ENCODE results near the gene TCTN1. TPM values are rescaled to one million over a fixed set of nuclear protein-coding genes. Genes with fewer than 3 reads are reported as not detected.
A peak's percentile ranks its signal among the peaks of the same experiment; 100 is the strongest.

Gene TCTN1
- total and polyA plus RNA-seq, 9 of the 15 experiments (the other 6 are each of a cell fraction or from before 2014, with no cell fraction given), result 0.32 to 12.5 (median 4.0) TPM

DNA sequence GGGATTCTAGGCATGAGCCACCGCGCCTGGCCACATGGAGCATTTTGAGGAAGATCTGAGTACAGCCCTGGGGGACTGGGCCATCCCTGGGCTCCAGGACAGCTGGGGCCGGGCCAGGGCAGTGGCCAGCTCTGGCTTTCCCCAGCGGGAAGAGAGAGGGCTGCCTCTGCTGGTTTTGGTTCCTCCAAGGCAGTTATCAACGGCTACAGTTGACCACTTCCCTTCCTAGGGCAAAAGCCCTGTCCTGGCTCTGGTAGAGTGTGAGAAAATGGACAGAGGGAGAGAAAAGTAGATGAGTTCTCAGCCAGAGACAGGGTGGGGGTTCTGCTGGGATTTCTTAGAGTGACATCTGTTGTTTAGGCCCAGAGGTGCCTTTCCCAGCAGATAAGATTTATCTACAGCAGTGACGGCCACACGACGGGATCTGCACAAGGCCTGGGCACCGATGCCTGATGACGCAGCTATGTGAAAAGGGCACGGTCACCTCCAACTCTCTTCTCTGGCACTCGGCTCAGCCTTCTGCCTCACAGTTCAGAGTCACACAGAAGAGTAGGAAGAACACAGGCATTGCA lies 80.5 kb downstream of the TCTN1 start:
- Histone ChIP-seq H3K79me2 (ENCODE audit: control insufficient read depth, insufficient read depth, low read length) (no peaks in the 10 kb centered on the region), H3K27me3 (ENCODE audit: control insufficient read depth in 2 of 2, insufficient read depth in 2 of 2, low read length in 2 of 2) (no peaks in the 10 kb centered on the region), H3K9me1 (ENCODE audit: control insufficient read depth, insufficient read depth, low read length) (no peaks in the 10 kb centered on the region), H3K27ac (ENCODE audit: extremely low read depth, low read depth, low read length) (no peak overlapping the region), H3K4me1 (replicated peaks in 1 of 2; ENCODE audit: control insufficient read depth in 2 of 2, insufficient read depth in 2 of 2, low read length in 2 of 2) (peaks cover 30 to 40% of the 10 kb centered on the region in 2 experiments), H3K4me3 (no peak overlapping the region), H3K4me2 (ENCODE audit: insufficient read depth, low read length) (no peak overlapping the region), H3K9me3 (replicated peaks; ENCODE audit: control insufficient read depth, insufficient read depth, low read depth, low read length) (no peaks in the 10 kb centered on the region), H4K20me1 (replicated peaks; ENCODE audit: control insufficient read depth, insufficient read depth, low read length) (no peaks in the 10 kb centered on the region; the same call in 1 of the 2 replicates), H3K36me3 (ENCODE audit: control insufficient read depth, insufficient read depth, low read length) (no peaks in the 10 kb centered on the region), H2AFZ (ENCODE audit: low read depth, low read length) (peak overlapping the region; percentile 34), H3K9ac (ENCODE audit: insufficient read depth in 1 of 2, low read depth in 2 of 2, low read length in 2 of 2) (peak overlapping the region in 1 of 2 experiments; percentile 83; a peak in 2 of 4 replicates)
- ATAC-seq (no peak), FAIRE-seq (no peak), DNase-seq (ENCODE audit: extremely low read depth in 1 of 4, low spot score in 3 of 4) (peak in 1 of 4 experiments; percentile 37)
- ChIA-PET CTCF (ENCODE audit: low intra/inter-chr PET ratio) (interaction anchor here (0.8 kb wide), 1 partner anchor 191 kb away, joined by 3 read pairs; no protein-coding TSS in a partner anchor), POLR2A (interaction anchor here (0.7 to 0.9 kb wide), 2 partner anchors 15 to 23 kb away, joined by 4 read pairs; no protein-coding TSS in a partner anchor)
- in situ Hi-C loops (cut with MboI), result no loop called here
- WGBS (ENCODE audit: insufficient coverage, low coverage, missing lambda C conversion rate), result 15% methylated on average over 10 of the region's 12 CpGs
- BruUV-seq (replicated peaks), result no TSS peak
- intact Hi-C loops (cut with micrococcal nuclease), result no loop called here
- TF ChIP-seq SAFB2 (IDR thresholded peaks at IDR 0.05; ENCODE audit: borderline replicate concordance, low read depth, low read length, severe bottlenecking) (no peak), ZNF76 (CRISPR knock-in tag; IDR thresholded peaks at IDR 0.05; ENCODE audit: borderline replicate concordance) (no peak), TEAD1 (CRISPR knock-in tag; IDR thresholded peaks at IDR 0.05) (0 out of 4 replicates have a peak, but pooled peaks of 1 of the 2 experiments have one; percentile 54), PML (IDR thresholded peaks at IDR 0.05; ENCODE audit: low read length) (no peak), ZNF146 (CRISPR knock-in tag; IDR thresholded peaks at IDR 0.05; ENCODE audit: unreplicated experiment) (no peak), EP300 (IDR thresholded peaks at IDR 0.05; ENCODE audit: low read length) (peak; percentile 35), SMARCC2 (IDR thresholded peaks at IDR 0.05; ENCODE audit: low read depth) (no peak), POLR3A (IDR thresholded peaks at IDR 0.05; ENCODE audit: borderline replicate concordance, extremely low read depth, insufficient read depth, insufficient read length) (no peak), TEAD4 (IDR thresholded peaks at IDR 0.05; ENCODE audit: low read length) (peak; percentile 30; the same call in 1 of the 2 replicates), TEAD4 (CRISPR knock-in tag; IDR thresholded peaks at IDR 0.05; ENCODE audit: borderline replicate concordance) (no peak), NFE2 (IDR thresholded peaks at IDR 0.05; ENCODE audit: low read depth) (0 out of 2 replicates have a peak, but pooled peaks have one; percentile 13), JUND (IDR thresholded peaks at IDR 0.05; ENCODE audit: borderline replicate concordance, low read depth, low read length) (0 out of 2 replicates have a peak, but pooled peaks have one; percentile 27), JUND (tag; IDR thresholded peaks at IDR 0.05; ENCODE audit: borderline replicate concordance, low read depth, low read length) (no peak; the same call in 2 of the 3 replicates), NCOA1 (IDR thresholded peaks at IDR 0.05; ENCODE audit: low read depth) (no peak)
- TF ChIP-seq, protein P1, sequence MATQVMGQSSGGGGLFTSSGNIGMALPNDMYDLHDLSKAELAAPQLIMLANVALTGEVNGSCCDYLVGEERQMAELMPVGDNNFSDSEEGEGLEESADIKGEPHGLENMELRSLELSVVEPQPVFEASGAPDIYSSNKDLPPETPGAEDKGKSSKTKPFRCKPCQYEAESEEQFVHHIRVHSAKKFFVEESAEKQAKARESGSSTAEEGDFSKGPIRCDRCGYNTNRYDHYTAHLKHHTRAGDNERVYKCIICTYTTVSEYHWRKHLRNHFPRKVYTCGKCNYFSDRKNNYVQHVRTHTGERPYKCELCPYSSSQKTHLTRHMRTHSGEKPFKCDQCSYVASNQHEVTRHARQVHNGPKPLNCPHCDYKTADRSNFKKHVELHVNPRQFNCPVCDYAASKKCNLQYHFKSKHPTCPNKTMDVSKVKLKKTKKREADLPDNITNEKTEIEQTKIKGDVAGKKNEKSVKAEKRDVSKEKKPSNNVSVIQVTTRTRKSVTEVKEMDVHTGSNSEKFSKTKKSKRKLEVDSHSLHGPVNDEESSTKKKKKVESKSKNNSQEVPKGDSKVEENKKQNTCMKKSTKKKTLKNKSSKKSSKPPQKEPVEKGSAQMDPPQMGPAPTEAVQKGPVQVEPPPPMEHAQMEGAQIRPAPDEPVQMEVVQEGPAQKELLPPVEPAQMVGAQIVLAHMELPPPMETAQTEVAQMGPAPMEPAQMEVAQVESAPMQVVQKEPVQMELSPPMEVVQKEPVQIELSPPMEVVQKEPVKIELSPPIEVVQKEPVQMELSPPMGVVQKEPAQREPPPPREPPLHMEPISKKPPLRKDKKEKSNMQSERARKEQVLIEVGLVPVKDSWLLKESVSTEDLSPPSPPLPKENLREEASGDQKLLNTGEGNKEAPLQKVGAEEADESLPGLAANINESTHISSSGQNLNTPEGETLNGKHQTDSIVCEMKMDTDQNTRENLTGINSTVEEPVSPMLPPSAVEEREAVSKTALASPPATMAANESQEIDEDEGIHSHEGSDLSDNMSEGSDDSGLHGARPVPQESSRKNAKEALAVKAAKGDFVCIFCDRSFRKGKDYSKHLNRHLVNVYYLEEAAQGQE (IDR thresholded peaks at IDR 0.05; ENCODE audit: borderline replicate concordance), result peak; percentile 15; the same call in 1 of the 2 replicates
- TF ChIP-seq, protein P1 (CRISPR knock-in tag; IDR thresholded peaks at IDR 0.05; ENCODE audit: low read depth), result no peak
